Mammary epithelial cell (primary cell): ENCODE data around the gene CHSY1.

Experiments used
- EZH2 ChIP-seq: IDR thresholded peaks from 2 replicates; pipeline ENCODE4 v1.6.1; 2012; ENCODE audit warnings: low read length, inconsistent platforms, borderline replicate concordance
- TF ChIP-seq, protein P1 (sequence below), 2 donors: IDR thresholded peaks in 1 of 2; conservative IDR thresholded peaks in 1 of 2; 2 replicates each; pipeline ENCODE4 v1.5.1; 2011 to 2012; ENCODE audit warnings: inconsistent platforms in 2 of 2, low read length in 2 of 2, mild to moderate bottlenecking in 2 of 2, control low read depth in 1 of 2, low read depth in 1 of 2; ENCODE audit not compliant: insufficient read depth in 1 of 2; ENCODE audit errors: extremely low read depth in 1 of 2

DNA sequence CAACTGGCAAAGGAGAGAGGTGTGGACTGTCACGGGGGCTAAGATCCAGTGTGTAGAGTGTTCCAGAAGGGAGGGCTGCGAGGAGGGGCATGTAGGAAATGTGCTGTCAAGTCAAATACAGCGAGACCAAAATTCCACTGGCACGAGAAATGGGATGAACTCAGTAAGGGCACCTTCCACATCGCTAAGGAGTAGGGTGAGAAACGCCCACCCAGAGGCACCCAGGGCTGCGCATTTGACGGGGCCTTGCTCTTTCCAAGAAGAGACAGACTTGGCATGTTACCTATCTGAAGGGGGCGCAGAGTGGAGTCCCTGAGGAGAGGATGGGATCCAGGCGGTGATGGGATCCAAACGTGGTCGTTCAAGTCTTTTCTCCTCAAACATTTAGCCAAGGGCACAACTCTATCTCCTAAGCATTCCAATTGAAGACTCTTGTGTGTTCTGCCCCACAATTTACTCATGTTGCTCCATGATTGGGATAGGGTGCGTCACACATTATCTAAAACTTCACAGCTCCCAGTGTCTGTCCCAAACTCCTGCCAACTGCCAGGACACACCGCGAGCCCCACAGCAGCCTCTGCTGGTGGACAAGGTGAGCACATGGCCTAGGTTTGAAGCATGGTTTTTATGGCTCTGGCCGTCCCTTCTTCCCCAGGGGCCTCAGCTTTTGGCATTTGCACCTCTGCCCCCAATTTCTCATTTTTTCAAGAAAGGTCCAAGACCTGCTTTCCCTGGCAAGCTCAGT is 17.8 kb upstream of the CHSY1 start:
- no peak for TF ChIP-seq EZH2
- TF ChIP-seq, protein P1, sequence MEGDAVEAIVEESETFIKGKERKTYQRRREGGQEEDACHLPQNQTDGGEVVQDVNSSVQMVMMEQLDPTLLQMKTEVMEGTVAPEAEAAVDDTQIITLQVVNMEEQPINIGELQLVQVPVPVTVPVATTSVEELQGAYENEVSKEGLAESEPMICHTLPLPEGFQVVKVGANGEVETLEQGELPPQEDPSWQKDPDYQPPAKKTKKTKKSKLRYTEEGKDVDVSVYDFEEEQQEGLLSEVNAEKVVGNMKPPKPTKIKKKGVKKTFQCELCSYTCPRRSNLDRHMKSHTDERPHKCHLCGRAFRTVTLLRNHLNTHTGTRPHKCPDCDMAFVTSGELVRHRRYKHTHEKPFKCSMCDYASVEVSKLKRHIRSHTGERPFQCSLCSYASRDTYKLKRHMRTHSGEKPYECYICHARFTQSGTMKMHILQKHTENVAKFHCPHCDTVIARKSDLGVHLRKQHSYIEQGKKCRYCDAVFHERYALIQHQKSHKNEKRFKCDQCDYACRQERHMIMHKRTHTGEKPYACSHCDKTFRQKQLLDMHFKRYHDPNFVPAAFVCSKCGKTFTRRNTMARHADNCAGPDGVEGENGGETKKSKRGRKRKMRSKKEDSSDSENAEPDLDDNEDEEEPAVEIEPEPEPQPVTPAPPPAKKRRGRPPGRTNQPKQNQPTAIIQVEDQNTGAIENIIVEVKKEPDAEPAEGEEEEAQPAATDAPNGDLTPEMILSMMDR (conservative IDR thresholded peaks at IDR 0.05 in 1 of 2, IDR thresholded peaks at IDR 0.05 in 1 of 2; ENCODE audit: extremely low read depth in 1 of 2, insufficient read depth in 1 of 2, low read depth in 1 of 2, low read length in 2 of 2) = peak; percentile 41 to 47
